Testis (tissue), 3 donors: Measurements from ENCODE around the gene AKNAD1. TPM values are rescaled to one million over a fixed set of nuclear protein-coding genes. Genes with fewer than 3 reads are reported as not detected.

ENCODE experiments used
- DNase-seq: peaks from one replicate; pipeline ENCODE4 v3.0.0-alpha.2; 2019
- H3K27ac ChIP-seq, 2 donors: fragments of 200-600 bp; sonication (generic); one replicate each; pipeline ENCODE4 v1.5.1; 2019
- H3K27me3 ChIP-seq: fragments of 200-600 bp; sonication (generic); one replicate; pipeline ENCODE4 v1.5.1; 2019
- H3K36me3 ChIP-seq: fragments of 200-600 bp; sonication (generic); one replicate; pipeline ENCODE4 v1.5.1; 2017; ENCODE audit warnings: low read depth; ENCODE audit errors: missing control alignments
- H3K4me1 ChIP-seq: fragments of 200-600 bp; sonication (generic); one replicate; pipeline ENCODE4 v1.5.1; 2019
- H3K4me3 ChIP-seq, 2 donors: fragments of 200-600 bp; sonication (generic); one replicate each; pipeline ENCODE4 v1.5.1; 2017 to 2019
- H3K9me3 ChIP-seq: fragments of 200-600 bp; sonication (generic); one replicate; pipeline ENCODE4 v1.5.1; 2017
- POLR2A ChIP-seq: fragments of 450-650 bp; IDR thresholded peaks from one replicate; pipeline ENCODE4 v1.6.1; 2017; ENCODE audit warnings: antibody characterized with exemption, mild to moderate bottlenecking, moderate library complexity
- WGBS, 2 donors: methylation state at CpG; one replicate each; pipeline ENCODE4 v1.1.5; 2018; 5-methylcytosine and 5-hydroxymethylcytosine counted together
- intact Hi-C: fragments of 100-400 bp; cut with DNase I; formaldehyde crosslinking; loops from one replicate; pipeline ENCODE4 v1.15.1; 2023; ENCODE audit warnings: low total_unique reads
- polyA plus RNA-seq: library from polyadenylated mRNA; stranded (reverse); fragments of 350-450 nt; fragmentation: Illumina TruSeq; extraction: RNeasy Lipid Tissue Mini Kit (QIAGEN cat#74804); gene quantifications from one replicate; pipeline ENCODE4 v1.2.3, GENCODE V29; 2014; ENCODE audit warnings: low read depth, low replicate concordance; ENCODE audit not compliant: insufficient read depth
- total RNA-seq, 2 donors: library from RNA; depleted of rRNA; stranded (reverse); fragments of >200 nt; gene quantifications; one replicate each; pipeline ENCODE4 v1.2.3, GENCODE V29; 2016
- TF ChIP-seq, protein P1 (sequence below), 3 experiments: fragments of 450-650 bp in 2 of 3; fragments of 200-600 bp in 1 of 3; sonication (generic) in 1 of 3; IDR thresholded peaks; one replicate each; pipeline ENCODE4 v1.5.1; 2016 to 2019; ENCODE audit warnings: antibody characterized with exemption in 3 of 3, mild to moderate bottlenecking in 2 of 3, moderate library complexity in 1 of 3

The AKNAD1 gene
- total and polyA plus RNA-seq, 3 donors from 2014 or later = 3.8 to 9.8 (median 8.1) TPM

DNA sequence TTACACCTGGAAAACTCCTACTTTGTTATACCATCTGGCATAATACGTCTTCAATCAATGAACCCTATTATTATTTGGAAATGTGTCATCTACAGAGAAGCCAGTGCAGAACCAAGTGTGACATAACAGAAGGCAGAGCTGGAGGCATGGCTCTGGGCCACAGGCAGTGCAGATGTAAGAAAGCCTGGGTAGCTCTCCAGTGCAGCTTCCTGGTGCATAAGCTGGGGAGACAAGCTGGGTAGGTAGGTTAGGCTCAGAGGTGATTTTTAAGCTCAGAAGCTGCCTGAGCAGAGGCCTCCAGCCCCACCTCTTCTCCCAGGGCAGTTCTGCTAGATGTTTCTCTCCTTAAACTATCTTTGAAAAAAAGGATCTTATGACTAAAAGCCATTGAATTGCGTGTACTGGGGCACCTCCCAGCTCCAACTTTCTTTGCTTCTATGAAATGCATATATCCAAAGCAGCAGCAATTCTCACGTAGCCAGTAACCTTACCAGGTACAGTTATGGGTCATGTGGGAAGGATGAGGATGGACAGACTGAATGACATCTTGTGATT is 30.7 kb downstream of the AKNAD1 start:
- H3K9me3 ChIP-seq = no peaks in the 10 kb centered on the region
- H3K27me3 ChIP-seq = no peaks in the 10 kb centered on the region
- H3K27ac ChIP-seq = no peak overlapping the region
- intact Hi-C loops = no loop called here
- DNase-seq = no peak
- H3K4me1 ChIP-seq = peaks cover 7% of the 10 kb centered on the region
- WGBS, 2 donors = 84 to 91% methylated on average over 3 of the region's 3 CpGs
- no peak overlapping the region for H3K4me3 ChIP-seq
- no peaks in the 10 kb centered on the region for H3K36me3 ChIP-seq
- no peak for TF ChIP-seq POLR2A
- TF ChIP-seq, protein P1, sequence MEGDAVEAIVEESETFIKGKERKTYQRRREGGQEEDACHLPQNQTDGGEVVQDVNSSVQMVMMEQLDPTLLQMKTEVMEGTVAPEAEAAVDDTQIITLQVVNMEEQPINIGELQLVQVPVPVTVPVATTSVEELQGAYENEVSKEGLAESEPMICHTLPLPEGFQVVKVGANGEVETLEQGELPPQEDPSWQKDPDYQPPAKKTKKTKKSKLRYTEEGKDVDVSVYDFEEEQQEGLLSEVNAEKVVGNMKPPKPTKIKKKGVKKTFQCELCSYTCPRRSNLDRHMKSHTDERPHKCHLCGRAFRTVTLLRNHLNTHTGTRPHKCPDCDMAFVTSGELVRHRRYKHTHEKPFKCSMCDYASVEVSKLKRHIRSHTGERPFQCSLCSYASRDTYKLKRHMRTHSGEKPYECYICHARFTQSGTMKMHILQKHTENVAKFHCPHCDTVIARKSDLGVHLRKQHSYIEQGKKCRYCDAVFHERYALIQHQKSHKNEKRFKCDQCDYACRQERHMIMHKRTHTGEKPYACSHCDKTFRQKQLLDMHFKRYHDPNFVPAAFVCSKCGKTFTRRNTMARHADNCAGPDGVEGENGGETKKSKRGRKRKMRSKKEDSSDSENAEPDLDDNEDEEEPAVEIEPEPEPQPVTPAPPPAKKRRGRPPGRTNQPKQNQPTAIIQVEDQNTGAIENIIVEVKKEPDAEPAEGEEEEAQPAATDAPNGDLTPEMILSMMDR (IDR thresholded peaks at IDR 0.05) = no peak

GRCh38 chr1:108824051-108824450 is 32.8 kb downstream of the AKNAD1 start:
- Histone ChIP-seq H3K9me3 (no peaks in the 10 kb centered on the region), H3K27ac (no peak overlapping the region), H3K27me3 (no peaks in the 10 kb centered on the region), H3K4me1 (peaks cover 7% of the 10 kb centered on the region), H3K4me3 (no peak overlapping the region), H3K36me3 (no peaks in the 10 kb centered on the region)
- TF ChIP-seq POLR2A = no peak
- TF ChIP-seq, protein P1 (IDR thresholded peaks at IDR 0.05) = no peak
- 90 to 93% methylated on average over 3 of the region's 3 CpGs for WGBS, 2 donors
- intact Hi-C loops = no loop called here
- no peak for DNase-seq

DNA sequence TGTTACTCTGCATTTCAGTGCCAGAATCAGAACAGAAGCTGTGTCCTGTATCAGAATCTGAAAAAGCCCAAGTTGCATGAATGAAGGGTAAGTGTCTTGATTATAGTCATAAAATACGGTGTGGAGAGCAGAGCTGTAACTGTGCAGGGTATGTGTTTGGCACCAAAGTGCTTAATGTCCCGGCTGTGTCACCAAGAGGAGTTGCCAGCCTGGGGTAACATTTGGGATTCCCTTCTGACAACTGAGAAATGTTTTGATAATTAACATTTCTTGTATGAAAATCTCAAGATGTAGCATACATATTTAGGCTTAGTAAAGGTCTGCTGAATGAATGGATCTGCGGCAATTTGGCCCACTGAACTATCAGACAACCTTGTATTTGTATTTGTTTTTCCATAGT is 33.3 kb downstream of the AKNAD1 start:
- H3K4me1 ChIP-seq = peaks cover 7% of the 10 kb centered on the region
- H3K27ac ChIP-seq = no peak overlapping the region
- DNase-seq = no peak
- H3K27me3 ChIP-seq = no peaks in the 10 kb centered on the region
- TF ChIP-seq, protein P1 (IDR thresholded peaks at IDR 0.05) = no peak
- no peak for TF ChIP-seq POLR2A
- 51 to 81% methylated on average over 3 of the region's 3 CpGs for WGBS, 2 donors
- H3K9me3 ChIP-seq = no peaks in the 10 kb centered on the region
- intact Hi-C loops = no loop called here
- H3K36me3 ChIP-seq = no peaks in the 10 kb centered on the region
- no peak overlapping the region for H3K4me3 ChIP-seq

- H3K27ac ChIP-seq = no peak overlapping the region
- WGBS, 2 donors = 70 to 72% methylated on average over 5 of the region's 5 CpGs
- no peak for TF ChIP-seq POLR2A
- TF ChIP-seq, protein P1 (IDR thresholded peaks at IDR 0.05) = no peak
- no peak overlapping the region for H3K4me3 ChIP-seq
- no peaks in the 10 kb centered on the region for H3K27me3 ChIP-seq
- no peaks in the 10 kb centered on the region for H3K36me3 ChIP-seq
- DNase-seq = no peak
- no peaks in the 10 kb centered on the region for H3K9me3 ChIP-seq
- intact Hi-C loops = no loop called here
- peaks cover 12% of the 10 kb centered on the region for H3K4me1 ChIP-seq
Observed at GRCh38 chr1:108819878-108820277, 37.0 kb downstream of the AKNAD1 start.

GRCh38 chr1:108817811-108818210 is 39.1 kb downstream of the AKNAD1 start:
- Histone ChIP-seq H3K9me3 (no peaks in the 10 kb centered on the region), H3K27ac (no peak overlapping the region), H3K27me3 (no peaks in the 10 kb centered on the region), H3K4me3 (no peak overlapping the region), H3K36me3 (no peaks in the 10 kb centered on the region), H3K4me1 (peaks cover 13% of the 10 kb centered on the region)
- intact Hi-C loops = no loop called here
- TF ChIP-seq, protein P1 (IDR thresholded peaks at IDR 0.05) = no peak
- TF ChIP-seq POLR2A = no peak
- DNase-seq = no peak
